K562 (cell line): Measurements from ENCODE around the gene HOTAIR. TPM values are rescaled to one million over a fixed set of nuclear protein-coding genes. Genes with fewer than 3 reads are reported as not detected.

Source experiments
- ATF7 ChIP-seq: fragments of 450-650 bp; IDR thresholded peaks from 2 replicates; pipeline ENCODE4 v1.7.1; 2014; ENCODE audit warnings: mild to moderate bottlenecking, moderate library complexity
- ESRRA ChIP-seq: fragments of 450-650 bp; IDR thresholded peaks from 2 replicates; pipeline ENCODE4 v1.6.1; 2014; ENCODE audit warnings: low read depth, mild to moderate bottlenecking, moderate library complexity, borderline replicate concordance
- NFIC ChIP-seq: fragments of 450-650 bp; IDR thresholded peaks from 2 replicates; pipeline ENCODE4 v1.6.1; 2017; ENCODE audit warnings: mild to moderate bottlenecking, inconsistent platforms
- ZBTB7A ChIP-seq: IDR thresholded peaks from 2 replicates; pipeline ENCODE4 v1.6.1; 2011; ENCODE audit warnings: low read depth, mild to moderate bottlenecking, low read length, moderate library complexity, borderline replicate concordance; ENCODE audit not compliant: control insufficient read depth
- ZKSCAN1 ChIP-seq: fragments of 150-350 bp; IDR thresholded peaks from 2 replicates; pipeline ENCODE4 v1.6.1; 2016; ENCODE audit warnings: low read depth, low read length
- ZNF239 ChIP-seq: fragments of 250-450 bp; sonication (Bioruptor Pico); IDR thresholded peaks from 2 replicates; pipeline ENCODE4 v1.4.0; 2020; ENCODE audit warnings: mild to moderate bottlenecking
- ZNF785 ChIP-seq: fragments of 250-450 bp; sonication (Bioruptor Pico); IDR thresholded peaks from 2 replicates; pipeline ENCODE4 v1.4.0; 2020; ENCODE audit warnings: mild to moderate bottlenecking
- ZNF830 ChIP-seq: fragments of 250-450 bp; sonication (Bioruptor Pico); IDR thresholded peaks from 2 replicates; pipeline ENCODE4 v1.5.0; 2021; ENCODE audit warnings: mild to moderate bottlenecking
- polyA plus RNA-seq, 8 experiments: library from polyadenylated mRNA; depleted of rRNA in 4 of 8; stranded (reverse) in 5 of 8; unstranded in 3 of 8; fragments of >200 nt; fragmentation: Nextera tagmentation in 2 of 8; fragmentation: Illumina TruSeq in 1 of 8; extraction: Ambion mirVana in 2 of 8; extraction: Trizol in 1 of 8; gene quantifications; 2 replicates each; pipeline versions ENCODE4 v1.2.1 to v1.2.3, GENCODE V29; 2011 to 2014; ENCODE audit warnings: inconsistent platforms in 1 of 8, missing spikeins in 1 of 8
- total RNA-seq, 7 experiments: library from RNA; depleted of rRNA in 6 of 7; stranded (reverse); fragments of >200 nt in 6 of 7; fragmentation: Illumina TruSeq in 2 of 7; extraction: Trizol in 2 of 7; gene quantifications; 2 replicates each; pipeline versions ENCODE4 v1.2.1 to v1.2.3, GENCODE V29; 2011 to 2021; ENCODE audit warnings: low replicate concordance in 1 of 7
- TF ChIP-seq, protein P1 (sequence below): fragments of 200-800 bp; sonication (Bioruptor generic); IDR thresholded peaks from 2 replicates; pipeline ENCODE4 v1.6.1; 2017; ENCODE audit warnings: missing genetic modification characterization, missing compliant biosample characterization
- TF ChIP-seq, protein P2 (sequence below): fragments of 450-650 bp; IDR thresholded peaks from 2 replicates; pipeline ENCODE4 v1.6.1; 2016; ENCODE audit warnings: mild to moderate bottlenecking, moderate library complexity
- TF ChIP-seq, protein P3 (sequence below): fragments of 200-800 bp; sonication (Bioruptor generic); IDR thresholded peaks from 2 replicates; pipeline ENCODE4 v1.6.1; 2017; ENCODE audit warnings: missing genetic modification characterization, missing compliant biosample characterization

The HOTAIR gene
- total and polyA plus RNA-seq, 9 of the 15 experiments (the other 6 are each of a cell fraction or from before 2014, with no cell fraction given): 0.04 TPM; not detected in 8

DNA sequence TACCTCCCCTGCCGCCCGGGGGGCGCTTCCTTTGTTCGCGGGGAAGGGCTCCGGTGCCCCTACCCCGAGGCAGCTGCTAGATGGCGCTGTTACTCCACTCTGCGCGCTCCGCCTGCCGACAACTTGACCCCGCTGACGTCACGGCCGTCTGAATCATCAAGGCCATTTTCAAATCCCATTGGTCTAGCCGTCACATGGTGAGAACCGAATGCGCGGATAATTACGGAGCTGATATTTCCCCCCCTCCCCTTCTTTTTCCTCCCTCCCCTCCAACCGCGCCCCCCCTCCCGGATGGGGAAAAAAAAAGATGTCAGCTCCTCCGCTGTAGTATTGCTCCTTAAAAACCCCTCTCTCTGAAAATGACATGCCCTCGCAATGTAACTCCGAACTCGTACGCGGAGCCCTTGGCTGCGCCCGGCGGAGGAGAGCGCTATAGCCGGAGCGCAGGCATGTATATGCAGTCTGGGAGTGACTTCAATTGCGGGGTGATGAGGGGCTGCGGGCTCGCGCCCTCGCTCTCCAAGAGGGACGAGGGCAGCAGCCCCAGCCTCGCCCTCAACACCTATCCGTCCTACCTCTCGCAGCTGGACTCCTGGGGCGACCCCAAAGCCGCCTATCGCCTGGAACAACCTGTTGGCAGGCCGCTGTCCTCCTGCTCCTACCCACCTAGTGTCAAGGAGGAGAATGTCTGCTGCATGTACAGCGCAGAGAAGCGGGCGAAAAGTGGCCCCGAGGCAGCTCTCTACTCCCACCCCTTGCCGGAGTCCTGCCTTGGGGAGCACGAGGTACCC is 10.3 kb upstream of the HOTAIR start, which contains the start of gene HOXC10 (continued):
- TF ChIP-seq ESRRA: peak; percentile 14; the same call in 1 of the 2 replicates
- TF ChIP-seq, protein P1, sequence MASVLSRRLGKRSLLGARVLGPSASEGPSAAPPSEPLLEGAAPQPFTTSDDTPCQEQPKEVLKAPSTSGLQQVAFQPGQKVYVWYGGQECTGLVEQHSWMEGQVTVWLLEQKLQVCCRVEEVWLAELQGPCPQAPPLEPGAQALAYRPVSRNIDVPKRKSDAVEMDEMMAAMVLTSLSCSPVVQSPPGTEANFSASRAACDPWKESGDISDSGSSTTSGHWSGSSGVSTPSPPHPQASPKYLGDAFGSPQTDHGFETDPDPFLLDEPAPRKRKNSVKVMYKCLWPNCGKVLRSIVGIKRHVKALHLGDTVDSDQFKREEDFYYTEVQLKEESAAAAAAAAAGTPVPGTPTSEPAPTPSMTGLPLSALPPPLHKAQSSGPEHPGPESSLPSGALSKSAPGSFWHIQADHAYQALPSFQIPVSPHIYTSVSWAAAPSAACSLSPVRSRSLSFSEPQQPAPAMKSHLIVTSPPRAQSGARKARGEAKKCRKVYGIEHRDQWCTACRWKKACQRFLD (CRISPR knock-in tag): 0 out of 2 replicates have a peak, but pooled peaks have one; percentile 39
- TF ChIP-seq, protein P2, sequence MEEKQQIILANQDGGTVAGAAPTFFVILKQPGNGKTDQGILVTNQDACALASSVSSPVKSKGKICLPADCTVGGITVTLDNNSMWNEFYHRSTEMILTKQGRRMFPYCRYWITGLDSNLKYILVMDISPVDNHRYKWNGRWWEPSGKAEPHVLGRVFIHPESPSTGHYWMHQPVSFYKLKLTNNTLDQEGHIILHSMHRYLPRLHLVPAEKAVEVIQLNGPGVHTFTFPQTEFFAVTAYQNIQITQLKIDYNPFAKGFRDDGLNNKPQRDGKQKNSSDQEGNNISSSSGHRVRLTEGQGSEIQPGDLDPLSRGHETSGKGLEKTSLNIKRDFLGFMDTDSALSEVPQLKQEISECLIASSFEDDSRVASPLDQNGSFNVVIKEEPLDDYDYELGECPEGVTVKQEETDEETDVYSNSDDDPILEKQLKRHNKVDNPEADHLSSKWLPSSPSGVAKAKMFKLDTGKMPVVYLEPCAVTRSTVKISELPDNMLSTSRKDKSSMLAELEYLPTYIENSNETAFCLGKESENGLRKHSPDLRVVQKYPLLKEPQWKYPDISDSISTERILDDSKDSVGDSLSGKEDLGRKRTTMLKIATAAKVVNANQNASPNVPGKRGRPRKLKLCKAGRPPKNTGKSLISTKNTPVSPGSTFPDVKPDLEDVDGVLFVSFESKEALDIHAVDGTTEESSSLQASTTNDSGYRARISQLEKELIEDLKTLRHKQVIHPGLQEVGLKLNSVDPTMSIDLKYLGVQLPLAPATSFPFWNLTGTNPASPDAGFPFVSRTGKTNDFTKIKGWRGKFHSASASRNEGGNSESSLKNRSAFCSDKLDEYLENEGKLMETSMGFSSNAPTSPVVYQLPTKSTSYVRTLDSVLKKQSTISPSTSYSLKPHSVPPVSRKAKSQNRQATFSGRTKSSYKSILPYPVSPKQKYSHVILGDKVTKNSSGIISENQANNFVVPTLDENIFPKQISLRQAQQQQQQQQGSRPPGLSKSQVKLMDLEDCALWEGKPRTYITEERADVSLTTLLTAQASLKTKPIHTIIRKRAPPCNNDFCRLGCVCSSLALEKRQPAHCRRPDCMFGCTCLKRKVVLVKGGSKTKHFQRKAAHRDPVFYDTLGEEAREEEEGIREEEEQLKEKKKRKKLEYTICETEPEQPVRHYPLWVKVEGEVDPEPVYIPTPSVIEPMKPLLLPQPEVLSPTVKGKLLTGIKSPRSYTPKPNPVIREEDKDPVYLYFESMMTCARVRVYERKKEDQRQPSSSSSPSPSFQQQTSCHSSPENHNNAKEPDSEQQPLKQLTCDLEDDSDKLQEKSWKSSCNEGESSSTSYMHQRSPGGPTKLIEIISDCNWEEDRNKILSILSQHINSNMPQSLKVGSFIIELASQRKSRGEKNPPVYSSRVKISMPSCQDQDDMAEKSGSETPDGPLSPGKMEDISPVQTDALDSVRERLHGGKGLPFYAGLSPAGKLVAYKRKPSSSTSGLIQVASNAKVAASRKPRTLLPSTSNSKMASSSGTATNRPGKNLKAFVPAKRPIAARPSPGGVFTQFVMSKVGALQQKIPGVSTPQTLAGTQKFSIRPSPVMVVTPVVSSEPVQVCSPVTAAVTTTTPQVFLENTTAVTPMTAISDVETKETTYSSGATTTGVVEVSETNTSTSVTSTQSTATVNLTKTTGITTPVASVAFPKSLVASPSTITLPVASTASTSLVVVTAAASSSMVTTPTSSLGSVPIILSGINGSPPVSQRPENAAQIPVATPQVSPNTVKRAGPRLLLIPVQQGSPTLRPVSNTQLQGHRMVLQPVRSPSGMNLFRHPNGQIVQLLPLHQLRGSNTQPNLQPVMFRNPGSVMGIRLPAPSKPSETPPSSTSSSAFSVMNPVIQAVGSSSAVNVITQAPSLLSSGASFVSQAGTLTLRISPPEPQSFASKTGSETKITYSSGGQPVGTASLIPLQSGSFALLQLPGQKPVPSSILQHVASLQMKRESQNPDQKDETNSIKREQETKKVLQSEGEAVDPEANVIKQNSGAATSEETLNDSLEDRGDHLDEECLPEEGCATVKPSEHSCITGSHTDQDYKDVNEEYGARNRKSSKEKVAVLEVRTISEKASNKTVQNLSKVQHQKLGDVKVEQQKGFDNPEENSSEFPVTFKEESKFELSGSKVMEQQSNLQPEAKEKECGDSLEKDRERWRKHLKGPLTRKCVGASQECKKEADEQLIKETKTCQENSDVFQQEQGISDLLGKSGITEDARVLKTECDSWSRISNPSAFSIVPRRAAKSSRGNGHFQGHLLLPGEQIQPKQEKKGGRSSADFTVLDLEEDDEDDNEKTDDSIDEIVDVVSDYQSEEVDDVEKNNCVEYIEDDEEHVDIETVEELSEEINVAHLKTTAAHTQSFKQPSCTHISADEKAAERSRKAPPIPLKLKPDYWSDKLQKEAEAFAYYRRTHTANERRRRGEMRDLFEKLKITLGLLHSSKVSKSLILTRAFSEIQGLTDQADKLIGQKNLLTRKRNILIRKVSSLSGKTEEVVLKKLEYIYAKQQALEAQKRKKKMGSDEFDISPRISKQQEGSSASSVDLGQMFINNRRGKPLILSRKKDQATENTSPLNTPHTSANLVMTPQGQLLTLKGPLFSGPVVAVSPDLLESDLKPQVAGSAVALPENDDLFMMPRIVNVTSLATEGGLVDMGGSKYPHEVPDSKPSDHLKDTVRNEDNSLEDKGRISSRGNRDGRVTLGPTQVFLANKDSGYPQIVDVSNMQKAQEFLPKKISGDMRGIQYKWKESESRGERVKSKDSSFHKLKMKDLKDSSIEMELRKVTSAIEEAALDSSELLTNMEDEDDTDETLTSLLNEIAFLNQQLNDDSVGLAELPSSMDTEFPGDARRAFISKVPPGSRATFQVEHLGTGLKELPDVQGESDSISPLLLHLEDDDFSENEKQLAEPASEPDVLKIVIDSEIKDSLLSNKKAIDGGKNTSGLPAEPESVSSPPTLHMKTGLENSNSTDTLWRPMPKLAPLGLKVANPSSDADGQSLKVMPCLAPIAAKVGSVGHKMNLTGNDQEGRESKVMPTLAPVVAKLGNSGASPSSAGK: peak; percentile 65
- TF ChIP-seq ZNF785 (CRISPR knock-in tag): no peak
- no peak for TF ChIP-seq NFIC
- no peak for TF ChIP-seq ZNF830 (CRISPR knock-in tag)
- 0 out of 2 replicates have a peak, but pooled peaks have one; percentile 38 for TF ChIP-seq ZKSCAN1
- TF ChIP-seq, protein P3, sequence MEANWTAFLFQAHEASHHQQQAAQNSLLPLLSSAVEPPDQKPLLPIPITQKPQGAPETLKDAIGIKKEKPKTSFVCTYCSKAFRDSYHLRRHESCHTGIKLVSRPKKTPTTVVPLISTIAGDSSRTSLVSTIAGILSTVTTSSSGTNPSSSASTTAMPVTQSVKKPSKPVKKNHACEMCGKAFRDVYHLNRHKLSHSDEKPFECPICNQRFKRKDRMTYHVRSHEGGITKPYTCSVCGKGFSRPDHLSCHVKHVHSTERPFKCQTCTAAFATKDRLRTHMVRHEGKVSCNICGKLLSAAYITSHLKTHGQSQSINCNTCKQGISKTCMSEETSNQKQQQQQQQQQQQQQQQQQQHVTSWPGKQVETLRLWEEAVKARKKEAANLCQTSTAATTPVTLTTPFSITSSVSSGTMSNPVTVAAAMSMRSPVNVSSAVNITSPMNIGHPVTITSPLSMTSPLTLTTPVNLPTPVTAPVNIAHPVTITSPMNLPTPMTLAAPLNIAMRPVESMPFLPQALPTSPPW (CRISPR knock-in tag): peak; percentile 77
- TF ChIP-seq ZNF239 (CRISPR knock-in tag): no peak
- peak; percentile 91 for TF ChIP-seq ZBTB7A
- peak; percentile 71 for TF ChIP-seq ATF7
